ENCODE measurements around the gene NRP1. TPM values are rescaled to one million over a fixed set of nuclear protein-coding genes. Genes with fewer than 3 reads are reported as not detected.

NRP1 gene
- polyA plus RNA-seq, 3 donors: 1.1 to 1.7 (median 1.3) TPM

DNA sequence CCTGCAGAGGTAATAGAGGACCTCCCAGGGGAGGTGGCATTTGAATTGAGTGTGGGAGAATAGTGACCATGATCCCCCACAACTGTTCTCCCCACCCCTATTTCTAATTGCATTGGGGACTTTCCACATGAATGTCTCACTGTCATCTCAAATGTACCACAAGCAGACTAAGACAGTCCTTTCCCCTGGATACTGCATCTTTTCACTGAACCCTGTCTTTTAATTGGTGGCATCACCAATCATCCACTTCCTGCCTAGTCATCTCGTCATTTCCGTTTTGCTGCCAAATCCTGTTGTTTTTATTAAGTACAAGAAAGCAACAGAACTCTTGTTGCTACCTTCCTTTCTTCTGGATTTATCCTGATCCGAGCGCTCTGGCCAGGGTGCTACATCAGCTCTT lies 120.3 kb downstream of the NRP1 start:
- H3K79me2 ChIP-seq (ENCODE audit: insufficient read depth, low read length): no peaks in the 10 kb centered on the region
- WGBS (ENCODE audit: insufficient coverage): 79% methylated on average over 4 of the region's 4 CpGs
- no peaks in the 10 kb centered on the region for H3K9me3 ChIP-seq (replicated peaks in 1 of 2; ENCODE audit: control insufficient read depth in 1 of 2, insufficient read depth in 1 of 2, low read length in 2 of 2)
- H3K27ac ChIP-seq (ENCODE audit: low read depth in 1 of 2, low read length in 2 of 2): no peak overlapping the region
- no peak overlapping the region for H2AFZ ChIP-seq (ENCODE audit: insufficient read depth, low read depth, low read length, poor library complexity, severe bottlenecking)
- H3K36me3 ChIP-seq (replicated peaks in 1 of 2; ENCODE audit: control insufficient read depth in 1 of 2, insufficient read depth in 2 of 2, low read length in 2 of 2): no peaks in the 10 kb centered on the region
- H3K9ac ChIP-seq (ENCODE audit: insufficient read depth, low read length, poor library complexity, severe bottlenecking): no peak overlapping the region
- Mint-ChIP-seq H3K36me3 (no peaks in the 10 kb centered on the region), H3K27ac (no peak overlapping the region), H3K27me3 (ENCODE audit: low read depth in 3 of 3) (peaks cover 0 to 5% (median 2%) of the 10 kb centered on the region in 3 donors), H3K4me3 (no peak overlapping the region), H3K9me3 (peaks cover 0 to 3% (median 0%) of the 10 kb centered on the region in 7 donors), H3K4me1 (peaks cover 9% of the 10 kb centered on the region)
- H3K4me2 ChIP-seq (replicated peaks; ENCODE audit: extremely low read depth, low read length, poor library complexity, severe bottlenecking): no peak overlapping the region
- DNase-seq: no peak
- H3K27me3 ChIP-seq (ENCODE audit: control insufficient read depth in 2 of 2, insufficient read depth in 2 of 2, low read length in 2 of 2): no peaks in the 10 kb centered on the region
- intact Hi-C loops (cut with micrococcal nuclease): no loop called here
- no peaks in the 10 kb centered on the region for H3K4me1 ChIP-seq (ENCODE audit: control insufficient read depth in 1 of 2, insufficient read depth in 2 of 2, low read length in 2 of 2)
- TF ChIP-seq CTCF (IDR thresholded peaks at IDR 0.05): no peak
- H3K4me3 ChIP-seq (replicated peaks in 1 of 3; ENCODE audit: low read depth in 2 of 3, low read length in 3 of 3): no peak overlapping the region
- no peaks in the 10 kb centered on the region for H4K20me1 ChIP-seq (ENCODE audit: insufficient read depth, low read length)

DNA sequence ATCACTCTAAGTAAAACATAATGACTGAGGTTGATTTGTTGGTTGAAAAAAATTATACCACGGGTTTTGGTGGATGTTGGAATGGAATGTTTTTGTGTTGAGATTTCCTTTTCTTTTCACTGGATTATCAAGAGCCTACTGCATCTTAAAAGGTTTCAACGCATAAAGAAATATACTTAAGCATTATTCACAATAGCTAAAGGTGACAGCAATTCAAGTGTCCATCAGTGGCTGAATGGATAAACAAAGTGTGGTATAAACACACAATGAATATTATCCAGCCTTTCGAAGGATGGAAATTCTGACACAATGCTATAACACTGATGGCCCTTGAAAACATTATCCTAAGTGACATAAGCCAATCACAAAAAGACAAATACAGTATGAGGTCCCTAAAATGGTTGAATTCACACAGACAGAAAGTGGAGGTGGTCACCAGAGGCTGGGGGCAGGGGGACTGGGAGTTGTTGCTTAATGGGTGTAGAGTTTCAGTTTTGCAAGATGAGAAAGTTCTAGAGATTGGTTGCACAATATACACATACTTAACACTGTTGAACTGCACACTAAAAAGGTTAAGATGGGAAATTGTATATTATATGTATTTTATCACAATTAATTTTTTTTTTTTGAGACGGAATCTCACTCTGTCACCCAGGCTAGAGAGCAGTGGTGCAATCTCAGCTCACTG lies 122.3 kb downstream of the NRP1 start:
- no peak overlapping the region for H3K27ac Mint-ChIP-seq
- Histone ChIP-seq H4K20me1 (ENCODE audit: insufficient read depth, low read length) (no peaks in the 10 kb centered on the region), H3K36me3 (replicated peaks in 1 of 2; ENCODE audit: control insufficient read depth in 1 of 2, insufficient read depth in 2 of 2, low read length in 2 of 2) (no peaks in the 10 kb centered on the region), H3K9me3 (replicated peaks in 1 of 2; ENCODE audit: control insufficient read depth in 1 of 2, insufficient read depth in 1 of 2, low read length in 2 of 2) (no peaks in the 10 kb centered on the region), H3K4me1 (ENCODE audit: control insufficient read depth in 1 of 2, insufficient read depth in 2 of 2, low read length in 2 of 2) (no peaks in the 10 kb centered on the region), H3K4me3 (replicated peaks in 1 of 3; ENCODE audit: low read depth in 2 of 3, low read length in 3 of 3) (no peak overlapping the region), H3K27ac (ENCODE audit: low read depth in 1 of 2, low read length in 2 of 2) (no peak overlapping the region), H3K27me3 (ENCODE audit: control insufficient read depth in 2 of 2, insufficient read depth in 2 of 2, low read length in 2 of 2) (no peaks in the 10 kb centered on the region), H3K79me2 (ENCODE audit: insufficient read depth, low read length) (no peaks in the 10 kb centered on the region), H2AFZ (ENCODE audit: insufficient read depth, low read depth, low read length, poor library complexity, severe bottlenecking) (no peak overlapping the region), H3K9ac (ENCODE audit: insufficient read depth, low read length, poor library complexity, severe bottlenecking) (no peak overlapping the region), H3K4me2 (replicated peaks; ENCODE audit: extremely low read depth, low read length, poor library complexity, severe bottlenecking) (no peak overlapping the region)
- no peak for TF ChIP-seq CTCF (IDR thresholded peaks at IDR 0.05)
- H3K36me3 Mint-ChIP-seq: no peaks in the 10 kb centered on the region
- peaks cover 0 to 2% (median 0%) of the 10 kb centered on the region in 7 donors for H3K9me3 Mint-ChIP-seq
- peaks cover 0 to 5% (median 2%) of the 10 kb centered on the region in 3 donors for H3K27me3 Mint-ChIP-seq (ENCODE audit: low read depth in 3 of 3)
- no peak overlapping the region for H3K4me3 Mint-ChIP-seq
- 67% methylated on average over 1 of the region's 4 CpGs for WGBS (ENCODE audit: insufficient coverage)
- DNase-seq: no peak
- intact Hi-C loops (cut with micrococcal nuclease): no loop called here
- peaks cover 9% of the 10 kb centered on the region for H3K4me1 Mint-ChIP-seq
